HG03108 (cell line): Measurements from ENCODE around the gene SPATS2L.

Experiments used
- ATAC-seq: cut with Tn5 transposase; IDR thresholded peaks from one replicate; pipeline ENCODE4 v1.9.1; 2021; ENCODE audit warnings: moderate library complexity; ENCODE audit not compliant: unreplicated experiment

Gene SPATS2L

DNA sequence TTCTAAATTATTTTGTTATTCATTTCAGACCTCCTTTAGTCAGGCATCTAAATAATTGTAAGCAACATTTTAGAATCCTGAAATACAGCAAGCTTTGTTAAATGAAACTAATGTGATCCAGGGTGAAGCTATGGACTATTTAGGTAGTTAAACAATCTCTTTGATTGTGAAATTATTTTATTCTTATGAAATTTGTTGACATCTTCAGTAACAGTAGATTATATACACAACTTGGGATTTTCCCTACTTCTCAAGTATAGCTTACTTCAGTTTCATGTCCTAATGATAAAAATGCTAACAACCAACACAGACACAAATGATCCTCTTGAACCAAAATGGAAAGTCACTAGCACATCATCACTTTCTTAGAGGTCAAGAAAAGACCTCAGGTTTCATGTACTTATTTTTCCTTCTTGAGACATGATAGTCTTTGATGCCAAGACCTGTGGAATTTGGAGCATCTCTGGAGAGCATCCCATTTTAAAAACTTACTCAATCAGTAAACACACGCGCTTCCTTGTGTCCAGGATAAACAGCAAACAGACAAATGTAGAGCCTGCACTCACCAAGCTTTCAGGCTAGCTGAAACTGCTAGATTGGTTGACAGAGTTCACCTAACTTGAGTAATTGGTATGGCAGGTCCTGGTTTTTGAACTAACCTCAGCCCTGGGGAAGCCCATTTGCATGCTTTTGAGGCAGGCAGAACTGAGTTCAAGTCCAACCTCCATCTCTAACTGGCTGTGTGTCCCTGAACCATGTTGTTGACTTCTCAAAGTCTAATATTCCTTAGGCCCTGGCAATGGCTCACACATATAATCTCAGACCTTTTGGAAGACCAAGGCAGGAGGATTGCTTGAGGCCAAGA lies 155.6 kb downstream of the SPATS2L start:
- no peak for ATAC-seq

DNA sequence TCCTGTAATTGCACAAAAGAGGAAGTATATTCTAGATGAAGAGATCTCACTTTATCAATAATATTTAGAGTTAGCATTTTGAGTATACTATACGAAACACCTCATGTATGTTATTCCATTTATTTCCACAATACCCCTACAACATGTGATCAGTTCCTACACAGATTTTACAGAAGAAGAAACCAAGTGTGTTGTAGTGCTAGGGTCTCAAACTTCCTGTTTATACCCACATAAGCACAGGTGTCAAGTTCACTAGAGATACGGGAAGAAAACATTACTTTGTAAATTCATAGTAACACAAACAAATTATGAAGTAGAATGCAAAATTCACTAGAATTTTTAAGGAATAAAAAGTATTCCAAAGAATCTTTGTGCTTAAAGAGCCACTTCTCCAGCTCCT lies 157.0 kb downstream of the SPATS2L start:
- no peak for ATAC-seq

DNA sequence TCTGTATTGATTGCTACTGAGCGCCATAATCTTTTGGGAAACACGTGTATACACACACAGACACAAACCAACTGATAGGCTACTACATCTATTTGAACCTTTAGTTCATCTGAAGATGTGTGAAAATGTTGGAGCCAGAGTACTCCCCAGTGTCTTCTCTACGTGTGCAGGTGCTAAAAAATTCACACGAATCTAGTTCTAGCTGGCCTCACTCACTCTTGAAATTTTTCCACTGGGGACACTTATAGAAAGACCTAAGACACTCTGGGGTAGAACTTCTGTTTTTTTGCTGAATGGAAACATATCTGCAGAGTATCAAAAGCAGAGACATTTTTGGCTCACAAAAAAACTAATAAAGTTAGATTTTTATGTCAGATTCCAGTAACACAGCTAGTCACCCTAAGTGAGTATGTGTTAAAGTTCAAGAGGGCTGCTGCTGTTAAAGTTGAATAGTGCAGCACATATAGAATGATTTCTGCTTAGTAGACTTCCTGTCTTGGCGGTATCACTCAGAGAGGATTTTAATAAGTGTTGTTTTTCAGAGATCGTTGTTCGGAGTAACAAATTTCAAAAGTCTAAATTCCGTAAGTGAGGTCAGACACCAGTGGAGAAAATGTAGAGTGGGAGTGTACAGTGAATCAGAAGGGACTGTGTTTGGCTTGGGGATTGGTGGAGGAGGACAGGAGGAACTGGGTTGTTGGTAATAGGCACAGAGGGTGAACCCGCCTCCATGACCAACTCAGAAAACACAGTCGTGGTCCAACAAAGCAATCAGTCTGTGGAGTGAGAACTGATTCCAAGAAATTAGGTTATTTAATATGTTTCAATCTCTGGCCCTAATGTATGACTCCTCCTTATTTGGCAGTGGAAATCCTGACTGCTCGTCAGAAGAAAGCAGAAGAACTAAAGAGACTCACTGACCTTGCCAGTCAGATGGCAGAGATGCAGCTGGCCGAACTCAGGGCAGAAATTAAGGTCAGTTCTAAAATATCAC lies 160.2 kb downstream of the SPATS2L start:
- no peak for ATAC-seq

DNA sequence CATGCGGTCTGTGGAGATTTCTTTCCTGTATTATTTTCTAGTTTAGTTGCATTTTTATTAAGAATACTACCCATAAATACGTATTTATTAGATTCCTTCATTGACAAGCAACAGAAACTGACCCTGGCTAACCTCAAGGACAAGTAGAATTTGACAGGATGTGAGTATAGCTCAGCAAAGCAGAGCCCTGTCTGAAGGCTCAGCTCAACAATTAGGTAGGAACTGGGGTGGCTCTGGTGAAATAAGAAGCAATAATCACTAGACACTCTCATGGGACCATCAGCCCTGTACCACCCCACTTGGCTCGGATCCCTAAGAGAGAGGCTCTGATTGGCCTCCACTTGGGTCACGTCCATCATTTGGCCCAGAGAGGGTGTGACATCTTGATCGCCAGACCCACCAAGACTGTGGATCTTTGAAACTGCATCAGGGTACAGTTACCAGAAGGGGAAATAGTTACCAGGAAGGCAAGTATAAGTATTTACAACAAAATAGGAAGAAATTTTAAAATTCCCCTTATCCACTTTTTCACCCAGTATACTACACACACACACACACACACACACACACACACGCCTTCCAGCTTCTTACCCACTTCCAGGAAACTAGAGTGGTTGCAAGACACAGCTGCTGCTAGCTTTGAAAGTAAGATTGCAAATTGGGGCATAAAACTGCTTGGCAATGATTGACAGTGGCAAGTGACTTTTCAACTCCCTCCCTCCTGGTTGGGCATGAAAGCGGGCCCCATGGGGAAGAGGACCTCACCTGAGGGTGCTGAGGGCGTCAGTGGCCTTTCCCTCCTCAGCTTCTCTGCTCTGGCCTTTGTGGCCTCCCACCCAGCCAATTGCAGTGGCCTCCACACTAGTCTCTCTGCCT lies 161.6 kb downstream of the SPATS2L start:
- ATAC-seq: no peak

DNA sequence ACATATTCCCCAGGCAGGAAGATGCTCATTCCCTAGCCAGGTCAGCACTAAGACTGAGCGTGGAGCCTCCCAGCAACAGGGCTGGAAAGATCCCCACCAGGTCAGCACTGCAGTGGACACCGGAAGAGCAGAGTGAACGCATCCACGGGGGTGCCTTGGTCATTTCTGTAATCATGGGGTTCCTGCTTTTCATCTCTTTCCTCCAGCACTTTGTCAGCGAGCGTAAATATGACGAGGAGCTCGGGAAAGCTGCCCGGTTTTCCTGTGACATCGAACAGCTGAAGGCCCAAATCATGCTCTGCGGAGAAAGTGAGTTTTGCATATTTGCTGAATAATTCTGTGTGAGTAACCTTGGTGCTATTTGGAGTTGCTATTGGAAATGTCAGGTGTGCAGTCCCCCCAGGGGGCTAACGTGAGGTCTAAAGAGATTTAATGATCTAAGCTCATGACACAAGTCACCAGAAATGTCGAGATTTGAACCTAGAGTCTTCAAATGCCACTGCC lies 163.3 kb downstream of the SPATS2L start:
- no peak for ATAC-seq

DNA sequence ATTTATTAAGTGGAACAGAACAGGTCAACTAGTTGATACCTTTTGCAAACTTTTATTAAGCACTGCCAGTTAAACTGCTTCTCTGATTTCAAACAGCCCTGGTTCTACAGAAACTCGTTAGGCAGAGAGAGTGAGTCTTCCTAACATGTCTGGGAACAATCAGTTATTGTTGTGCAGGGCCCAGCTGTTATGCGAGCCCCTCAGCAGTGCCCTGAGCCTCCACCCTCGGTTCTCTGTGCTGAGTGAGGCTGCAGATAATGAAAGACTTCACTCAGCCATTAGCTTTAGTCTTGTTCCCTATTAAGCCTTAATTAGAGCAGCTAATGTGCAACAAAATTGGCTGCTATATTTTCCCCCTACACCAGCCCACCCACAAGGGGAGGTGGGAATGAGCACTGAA lies 163.7 kb downstream of the SPATS2L start:
- ATAC-seq: no peak

DNA sequence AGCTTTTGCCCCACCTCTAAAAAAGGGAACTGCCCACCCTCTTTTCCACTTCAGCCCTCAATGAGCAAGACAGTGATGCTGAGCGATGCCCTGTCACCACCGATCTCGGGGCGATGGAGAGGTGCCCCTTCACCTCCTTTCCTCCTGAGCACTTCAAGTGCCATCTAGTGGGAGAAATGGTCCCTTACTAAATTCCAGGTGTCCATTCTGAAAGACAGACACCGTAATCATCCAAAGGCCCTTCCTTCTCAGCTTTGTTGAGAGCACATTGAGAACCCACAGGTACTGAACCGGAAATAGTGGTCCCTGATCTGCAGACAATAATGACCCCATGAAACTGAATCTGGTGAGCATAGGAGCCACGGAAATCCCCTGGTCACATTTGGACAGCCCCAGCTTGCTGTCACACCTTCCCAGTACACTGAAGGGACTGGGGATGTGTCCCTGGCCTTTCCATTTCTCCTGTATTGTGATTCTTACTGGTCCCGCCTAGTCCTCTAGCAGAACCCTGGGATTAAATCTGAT lies 164.9 kb downstream of the SPATS2L start:
- peak; percentile 60 for ATAC-seq

DNA sequence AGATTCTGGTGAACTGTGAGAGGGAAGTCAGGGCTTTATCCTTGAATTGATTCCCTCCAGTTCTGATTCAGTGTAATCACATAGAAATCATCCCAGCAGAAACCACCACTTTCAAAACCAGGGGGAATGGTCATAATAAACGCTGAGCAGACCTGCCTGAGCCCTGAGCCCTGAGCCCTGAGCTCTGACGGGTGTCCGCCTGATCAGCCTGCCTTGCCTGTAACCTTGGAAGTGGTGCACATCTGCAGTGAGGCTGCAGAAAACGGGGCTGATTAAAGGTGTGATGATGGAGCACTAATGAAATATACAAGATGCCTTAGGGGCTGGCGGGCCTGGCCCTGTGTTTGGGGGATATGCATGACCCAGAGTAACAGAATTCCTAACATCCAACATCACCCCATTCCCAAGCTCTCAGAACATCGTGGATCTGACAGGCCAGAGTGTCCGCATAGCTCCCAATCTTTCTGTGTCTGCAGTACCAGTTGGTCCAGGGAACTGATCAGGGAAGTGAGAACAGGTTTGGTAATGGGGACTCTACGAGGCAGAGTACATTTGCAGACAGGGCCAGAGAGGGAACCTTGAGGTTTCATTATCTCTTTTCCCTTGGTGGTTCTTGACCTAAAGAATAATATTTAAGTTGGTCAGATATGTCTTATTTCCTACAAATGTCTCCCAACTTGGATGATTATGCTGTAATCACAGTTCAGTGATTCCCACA lies 165.6 kb downstream of the SPATS2L start:
- ATAC-seq: peak; percentile 2

DNA sequence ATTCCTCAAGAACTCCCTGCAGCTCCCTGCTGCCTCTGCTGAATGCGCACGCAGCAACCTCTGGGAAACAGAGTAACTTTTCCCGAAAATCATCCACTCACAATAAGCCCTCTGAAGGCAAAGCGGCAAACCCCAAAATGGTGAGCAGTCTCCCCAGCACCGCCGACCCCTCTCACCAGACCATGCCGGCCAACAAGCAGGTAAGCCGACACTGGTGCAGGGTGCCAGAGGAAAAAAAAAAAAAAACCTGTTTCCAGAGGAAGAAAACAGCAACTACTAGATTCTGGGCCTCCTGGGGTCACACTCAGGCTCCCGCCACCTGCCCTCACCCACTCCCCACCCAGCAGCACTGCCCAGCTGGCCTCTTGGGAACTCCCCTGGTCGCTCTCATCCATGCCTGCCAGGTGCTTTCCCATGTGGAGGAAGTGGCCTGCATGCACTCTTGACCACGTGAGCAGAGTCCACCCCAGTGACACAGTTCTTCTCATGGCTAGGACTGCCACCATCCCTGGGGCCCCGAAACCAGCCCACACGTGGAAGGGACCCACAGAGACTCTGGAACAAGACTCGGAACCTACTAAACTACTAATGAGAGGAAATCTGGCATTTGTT lies 166.5 kb downstream of the SPATS2L start:
- no peak for ATAC-seq

DNA sequence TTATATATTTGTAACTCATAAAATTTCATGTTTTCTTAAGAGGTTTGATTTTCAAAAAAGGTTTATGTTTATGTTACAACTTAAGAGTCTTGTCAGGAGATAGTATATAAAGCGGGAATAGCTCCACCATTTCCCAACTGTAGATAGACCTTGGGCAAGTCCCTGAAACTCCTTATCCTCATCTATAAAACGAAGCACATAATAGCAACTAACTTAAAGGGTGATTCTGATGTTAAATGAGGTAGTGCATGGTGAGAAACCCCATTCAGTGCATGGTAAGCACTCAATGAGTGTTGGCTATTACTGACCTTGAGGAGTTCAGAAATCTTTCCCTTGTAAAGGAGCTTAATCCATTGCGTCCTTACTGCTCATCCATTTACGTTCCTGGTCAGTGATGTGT lies 169.3 kb downstream of the SPATS2L start:
- ATAC-seq: no peak

DNA sequence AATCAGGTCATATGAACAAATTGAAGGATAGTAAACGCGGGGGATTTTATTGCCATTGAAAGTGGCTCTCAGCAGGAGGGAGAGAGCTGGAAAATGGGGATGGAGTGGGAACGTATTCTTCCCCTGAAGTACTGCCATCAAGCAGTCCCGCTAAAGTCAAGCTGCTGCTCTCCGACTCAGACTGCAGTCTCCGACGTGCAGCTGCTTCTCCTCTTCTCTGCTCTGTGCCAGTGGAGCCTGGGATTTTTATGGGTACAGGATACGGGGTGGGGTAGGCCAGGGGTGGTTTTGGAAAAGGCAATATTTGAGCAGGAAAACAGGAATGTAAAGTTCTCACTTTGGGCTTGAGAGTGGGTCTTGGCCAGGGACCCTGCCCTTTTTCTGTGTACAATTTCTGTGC lies 170.3 kb downstream of the SPATS2L start:
- ATAC-seq: no peak

DNA sequence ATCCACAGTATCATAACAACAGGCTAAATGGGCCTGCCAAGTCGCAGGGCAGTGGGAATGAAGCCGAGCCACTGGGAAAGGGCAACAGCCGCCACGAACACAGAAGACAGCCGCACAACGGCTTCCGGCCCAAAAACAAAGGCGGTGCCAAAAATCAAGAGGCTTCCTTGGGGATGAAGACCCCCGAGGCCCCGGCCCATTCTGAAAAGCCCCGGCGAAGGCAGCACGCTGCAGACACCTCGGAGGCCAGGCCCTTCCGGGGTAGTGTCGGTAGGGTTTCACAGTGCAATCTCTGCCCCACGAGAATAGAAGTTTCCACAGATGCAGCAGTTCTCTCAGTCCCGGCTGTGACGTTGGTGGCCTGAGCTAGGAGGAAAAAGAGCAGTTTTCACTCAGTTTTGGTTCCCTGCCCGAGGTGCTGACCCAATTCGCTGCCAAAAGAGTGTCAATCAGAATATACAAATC lies 171.2 kb downstream of the SPATS2L start:
- ATAC-seq: no peak

DNA sequence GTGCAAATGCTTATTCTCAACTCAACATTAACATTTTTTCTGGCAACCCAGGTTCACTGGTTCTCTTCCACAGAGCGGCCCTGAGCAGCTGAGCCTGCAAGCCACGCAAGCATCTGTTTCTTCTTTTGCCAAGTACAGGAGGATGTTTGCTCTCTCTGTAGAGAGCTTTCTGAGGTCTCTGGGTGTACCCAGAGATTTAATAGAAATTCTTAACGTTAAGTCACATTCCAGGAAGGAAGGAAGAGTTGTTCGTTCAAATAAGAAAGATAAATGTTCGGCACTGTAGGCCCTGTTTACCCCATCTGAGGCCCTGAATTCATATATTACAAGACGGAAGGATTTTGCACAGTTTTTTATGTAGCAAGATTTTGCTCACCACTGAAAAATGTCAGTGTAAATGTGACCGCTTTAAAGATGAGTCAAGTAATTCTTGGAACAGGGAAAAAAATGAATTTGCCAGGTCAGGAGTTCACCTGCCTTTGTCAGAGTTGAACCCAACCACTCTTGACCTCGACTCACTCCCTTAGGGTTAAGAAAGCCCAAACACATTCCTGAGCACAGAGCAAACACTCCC lies 173.3 kb downstream of the SPATS2L start:
- ATAC-seq: no peak

DNA sequence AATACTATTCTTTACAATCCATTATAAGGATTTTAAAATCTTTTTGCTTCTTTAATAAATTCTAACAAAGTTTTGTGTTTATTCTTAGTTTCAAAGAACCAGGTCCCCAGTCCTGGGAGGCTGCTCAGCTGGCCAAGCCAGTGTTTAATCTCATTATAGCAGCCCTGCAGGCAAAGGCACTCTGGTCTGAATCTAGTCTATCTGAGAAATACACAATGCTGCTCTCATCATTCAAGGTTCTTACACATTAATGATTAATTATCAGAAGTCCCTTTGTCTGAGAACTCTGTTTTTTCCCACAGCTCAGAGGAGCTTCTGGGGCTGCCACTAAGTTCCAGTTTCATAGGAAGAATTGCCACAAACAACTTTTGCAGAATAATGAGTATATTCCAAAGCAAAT lies 175.7 kb downstream of the SPATS2L start:
- peak; percentile 65 for ATAC-seq

DNA sequence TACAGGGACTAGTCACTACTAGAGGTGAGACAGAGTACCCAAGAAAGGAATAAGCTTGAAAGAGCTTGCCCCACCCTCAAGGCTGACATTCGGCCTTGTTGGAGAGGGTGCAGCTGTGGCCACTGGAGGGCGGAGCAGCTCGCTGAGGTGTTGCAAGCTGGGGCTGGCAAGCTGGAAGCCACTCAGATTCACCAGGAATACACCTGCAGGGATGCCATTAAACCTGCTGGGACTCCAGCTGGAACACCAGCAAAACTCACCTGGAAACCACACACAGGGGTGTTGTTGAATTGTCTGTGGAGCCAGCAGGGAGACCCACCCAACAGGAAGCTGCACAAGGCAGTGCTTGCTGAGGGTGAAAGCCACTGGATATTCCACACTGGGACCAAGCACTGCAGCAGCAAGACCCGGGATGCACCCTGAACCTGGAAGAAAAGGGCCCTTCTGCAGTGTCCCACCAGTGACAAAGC lies 177.3 kb downstream of the SPATS2L start:
- peak; percentile 50 for ATAC-seq

DNA sequence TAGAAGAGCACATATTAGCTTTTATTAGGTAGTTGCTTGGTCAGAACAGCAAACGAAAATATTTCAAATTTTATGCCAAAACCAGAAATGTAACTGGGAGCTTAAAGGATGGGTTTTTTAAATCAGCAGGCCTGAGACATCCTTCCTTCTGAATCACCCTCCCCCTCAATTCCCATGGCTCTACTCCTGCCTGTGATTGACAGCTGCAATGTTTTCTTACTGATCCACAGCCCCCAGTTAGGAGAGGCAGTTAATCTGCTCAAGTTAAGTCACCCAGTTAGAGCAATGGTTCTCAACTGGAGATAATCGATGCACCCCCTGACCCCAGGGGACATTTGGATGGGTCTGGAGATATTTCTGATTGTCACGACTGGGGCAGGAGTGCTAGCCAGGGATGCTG lies 178.4 kb downstream of the SPATS2L start:
- ATAC-seq: no peak

DNA sequence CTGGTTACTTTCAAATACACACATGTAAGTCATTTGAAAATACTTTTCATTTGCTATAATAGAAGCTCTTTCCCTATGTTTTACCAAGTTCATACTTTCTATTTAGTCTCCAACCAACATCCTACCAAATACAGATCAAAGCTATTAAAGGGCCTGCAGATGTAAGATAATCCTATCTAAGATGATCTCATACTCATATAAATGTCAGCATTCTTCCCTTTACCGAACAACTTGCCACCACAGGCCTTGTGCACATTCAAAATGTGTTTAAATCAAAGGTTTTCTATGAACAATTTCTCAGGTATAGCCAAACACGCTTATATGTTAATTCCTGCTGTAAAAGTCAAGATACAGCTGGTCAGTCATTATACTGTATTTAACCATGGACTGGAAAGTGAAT lies 180.0 kb downstream of the SPATS2L start:
- ATAC-seq: no peak

DNA sequence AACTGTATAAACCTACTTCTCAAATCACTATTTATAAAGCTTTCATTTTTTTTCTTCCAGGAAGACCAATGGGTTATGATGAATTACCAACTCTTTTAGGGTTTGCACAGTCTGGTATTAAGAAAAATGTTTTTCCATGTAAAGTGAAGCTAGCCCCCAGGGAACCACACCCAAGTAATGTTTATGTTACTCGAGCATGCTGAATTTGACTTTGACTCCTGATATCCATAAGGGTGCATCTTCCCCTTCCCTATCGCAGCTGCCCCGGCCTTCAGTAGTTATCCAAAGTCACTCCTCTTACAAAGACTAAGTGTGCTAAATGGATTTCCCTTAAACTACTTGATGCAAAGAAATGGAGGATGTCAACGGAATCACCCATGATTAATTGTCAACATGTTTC lies 181.7 kb downstream of the SPATS2L start:
- no peak for ATAC-seq

DNA sequence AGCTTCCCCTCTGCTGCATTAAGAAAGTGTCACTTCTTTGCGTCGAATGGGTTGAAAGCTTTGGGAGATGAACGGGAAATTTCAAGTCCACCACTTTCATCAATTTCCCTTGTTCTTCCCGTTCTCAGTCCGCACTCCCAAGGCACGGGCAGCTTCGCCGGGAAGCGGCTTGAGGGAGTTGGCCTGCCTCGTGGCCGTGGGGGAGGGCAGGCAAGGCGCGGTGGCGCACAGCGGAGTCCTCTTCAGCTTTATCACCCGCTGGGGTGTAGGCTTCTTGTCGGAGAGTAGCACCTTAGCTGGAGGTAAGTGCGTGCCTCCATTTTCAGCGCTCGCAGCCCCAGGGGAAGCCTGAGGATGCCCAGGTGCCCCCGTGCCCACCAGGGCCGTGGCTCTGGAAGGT lies 183.5 kb downstream of the SPATS2L start:
- no peak for ATAC-seq
